NCI-H2029 treated with DMSO at 0.1 percent for 48 hours (cell line): ENCODE results near the gene DSE.
"Not testable (repeated sequence)": the region's sequence is repeated elsewhere in the genome, so short reads cannot be mapped to it uniquely, and the experiment has no call there.

Experiments
- DNase-seq: peaks from one replicate; lab custom pipeline; 2025; lab: John Stamatoyannopoulos, UW

DSE gene

GRCh38 chr6:116370760-116371119 lies at the start of gene DSE:
Gene DSE, plus strand, starts transcription at chr6:116370947. Its CDS starts 28,304 bp downstream, at chr6:116399251.
- DNase-seq = peak; percentile 97

GRCh38 chr6:116321933-116322332 lies 48.8 kb upstream of the DSE start:
- not testable (repeated sequence) for DNase-seq

DNA sequence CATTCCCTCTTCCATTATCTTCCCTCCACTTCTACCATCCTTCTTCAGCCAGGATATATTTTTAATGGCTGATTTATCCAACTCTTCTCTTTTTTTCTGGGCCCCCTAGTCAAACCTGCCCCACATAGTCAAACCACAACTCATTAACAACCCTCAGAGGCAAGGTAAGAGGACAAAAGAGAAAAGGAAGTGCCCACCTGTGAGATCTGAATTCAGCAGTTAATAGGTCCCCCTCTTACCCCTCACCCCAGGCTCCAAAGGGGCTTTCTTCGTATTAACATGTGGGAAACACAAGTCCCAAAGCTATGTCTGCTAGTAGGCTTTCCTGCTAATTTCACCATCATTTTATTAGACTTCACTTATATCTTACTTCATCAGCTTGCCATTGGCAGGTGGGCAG lies 46.9 kb upstream of the DSE start:
- DNase-seq = no peak

GRCh38 chr6:116325634-116326132 lies 45.1 kb upstream of the DSE start:
- DNase-seq = not testable (repeated sequence)

- no peak for DNase-seq
These were observed 44.5 kb upstream of the DSE start for GRCh38 chr6:116326181-116326671.

DNA sequence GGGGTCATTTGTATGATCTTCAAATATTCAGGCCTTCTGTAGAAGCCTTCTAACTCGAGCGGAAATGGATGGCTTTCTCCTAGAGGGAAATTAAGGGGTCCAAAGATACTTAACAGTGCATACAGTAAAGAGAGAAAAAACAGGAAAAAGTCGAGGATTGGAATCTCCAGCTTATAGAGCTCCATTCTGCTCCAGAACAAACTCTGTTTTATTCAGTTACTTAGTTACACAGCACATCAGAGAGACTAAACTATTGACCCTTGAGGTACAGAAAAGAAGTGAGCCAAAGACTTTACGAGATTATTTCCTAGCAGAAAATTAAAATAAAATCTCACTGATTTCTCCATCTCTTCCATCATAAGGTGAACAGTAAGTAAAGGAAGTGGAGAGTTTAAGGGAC lies 43.8 kb upstream of the DSE start:
- DNase-seq = no peak

DNA sequence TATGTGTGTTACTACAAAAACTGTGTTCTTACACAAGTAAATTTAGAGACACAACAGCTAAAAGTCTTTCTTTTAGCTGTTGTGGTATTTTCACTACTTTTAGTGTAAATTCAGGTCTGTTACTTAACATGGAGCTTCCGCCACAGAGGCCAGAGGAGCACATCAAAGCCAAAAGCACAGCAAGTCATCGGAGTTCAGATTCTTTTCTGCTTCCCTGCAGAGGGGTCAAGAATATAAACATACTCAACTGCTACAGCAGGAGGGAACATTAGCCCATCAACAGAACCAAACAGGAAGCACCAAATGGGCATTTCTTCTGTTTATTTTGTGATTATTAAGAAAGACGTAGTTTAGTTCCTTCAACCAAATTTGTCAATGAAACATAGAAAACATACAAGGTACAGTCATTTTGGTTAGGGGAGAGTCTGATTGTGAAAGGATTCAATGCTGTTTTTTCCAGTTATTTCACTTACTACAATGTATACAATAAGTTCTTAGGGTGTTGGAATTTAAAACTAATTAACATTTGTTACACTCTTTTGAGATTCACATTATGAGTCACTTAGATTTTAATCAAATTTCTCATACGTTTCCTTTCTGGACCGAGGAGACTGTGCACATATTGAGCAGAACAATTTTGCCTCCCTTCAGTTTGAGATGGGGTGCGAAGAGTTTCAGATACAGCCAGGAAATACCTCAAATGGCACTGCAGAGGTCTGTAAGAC lies 42.8 kb upstream of the DSE start:
- DNase-seq = no peak

- no peak for DNase-seq
These were observed 42.2 kb upstream of the DSE start for GRCh38 chr6:116328528-116328903.

DNA sequence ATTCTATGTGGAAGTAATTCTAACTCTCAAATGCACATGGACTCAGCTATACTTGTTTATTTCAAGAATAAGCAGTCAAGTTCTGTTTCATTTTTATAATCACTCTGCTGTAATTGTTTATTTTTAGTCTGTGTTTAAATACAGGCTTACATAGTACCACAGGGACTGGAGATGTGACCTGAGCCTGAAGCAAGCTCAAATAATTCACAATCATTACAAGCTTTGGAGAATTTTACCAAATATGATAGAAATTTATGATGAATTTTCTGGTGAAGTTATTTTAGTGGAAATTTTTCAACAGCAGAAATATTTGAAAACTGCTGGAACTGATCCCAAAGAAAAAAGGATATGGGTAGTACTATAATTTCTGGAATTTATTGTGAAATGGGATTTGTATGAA lies 41.6 kb upstream of the DSE start:
- no peak for DNase-seq

DNA sequence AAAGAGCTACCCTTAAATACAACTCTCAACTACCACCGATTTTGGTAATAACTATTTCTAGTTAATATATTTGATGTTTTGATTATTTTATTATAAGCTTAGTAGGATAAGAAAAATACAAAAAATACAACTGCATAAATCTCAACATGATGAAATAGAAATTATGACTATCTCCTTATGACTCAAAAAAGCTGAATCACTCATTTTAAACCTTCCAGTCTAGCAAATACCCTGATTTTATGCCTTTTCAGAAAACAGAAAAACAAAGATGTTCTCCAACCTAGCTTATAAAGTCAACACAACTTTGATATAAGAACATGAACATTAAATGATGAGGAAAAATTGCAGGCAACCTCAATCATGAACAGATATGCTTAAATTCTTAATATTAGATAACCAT lies 40.2 kb upstream of the DSE start:
- DNase-seq = no peak

GRCh38 chr6:116332096-116332495 lies 38.7 kb upstream of the DSE start:
- no peak for DNase-seq

DNA sequence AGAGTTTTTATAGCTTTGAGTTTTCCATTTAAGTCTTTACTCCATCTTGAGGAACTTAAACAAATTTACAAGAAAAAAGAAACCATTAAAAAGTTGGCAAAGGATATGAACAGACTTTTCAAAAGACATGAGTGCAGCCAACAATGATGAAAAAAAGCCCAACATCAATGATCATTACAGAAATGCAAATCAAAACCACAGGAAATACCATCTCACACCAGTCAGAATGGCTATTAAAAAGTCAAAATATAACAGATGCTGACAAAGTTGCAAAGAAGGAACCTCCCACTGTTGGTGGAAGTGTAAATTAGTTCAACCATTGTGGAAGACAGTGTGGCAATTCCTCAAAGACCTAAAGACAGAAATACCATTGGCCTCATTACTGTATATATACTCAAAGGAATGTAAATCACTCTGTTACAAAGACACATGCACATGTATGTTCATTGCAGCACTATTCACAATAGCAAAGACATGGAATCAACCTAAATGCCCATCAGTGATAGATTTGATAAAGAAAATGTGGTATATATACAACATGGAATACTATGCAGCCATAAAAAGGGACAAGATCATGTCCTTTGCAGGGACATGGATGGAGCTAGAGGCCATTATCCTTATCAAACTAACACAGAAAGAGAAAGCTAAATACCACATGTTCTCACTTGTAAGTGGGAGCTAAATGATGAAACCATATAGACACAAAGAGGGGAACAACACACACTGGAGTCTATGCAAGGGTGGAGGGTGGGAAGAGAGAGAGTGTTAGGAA lies 35.9 kb upstream of the DSE start:
- not testable (repeated sequence) for DNase-seq

- no peak for DNase-seq
These were observed 35.0 kb upstream of the DSE start for GRCh38 chr6:116335612-116336215.

- no peak for DNase-seq
These were observed 31.8 kb upstream of the DSE start for GRCh38 chr6:116338943-116339342.

DNA sequence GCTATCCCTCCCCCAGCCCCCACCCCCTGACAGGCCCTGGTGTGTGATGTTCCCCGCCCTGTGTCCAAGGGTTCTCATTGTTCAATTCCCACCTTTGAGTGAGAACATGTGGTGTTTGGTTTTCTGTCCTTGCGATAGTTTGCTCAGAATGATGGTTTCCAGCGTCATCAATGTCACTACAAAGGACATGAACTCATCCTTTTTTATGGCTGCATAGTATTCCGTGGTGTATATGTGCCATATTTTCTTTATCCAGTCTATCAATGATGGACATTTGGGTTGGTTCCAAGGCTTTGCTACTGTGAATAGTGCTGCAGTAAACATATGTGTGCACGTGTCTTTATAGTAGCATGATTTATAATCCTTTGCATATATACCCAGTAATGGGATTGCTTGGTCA lies 30.1 kb upstream of the DSE start:
- DNase-seq = not testable (repeated sequence)

DNA sequence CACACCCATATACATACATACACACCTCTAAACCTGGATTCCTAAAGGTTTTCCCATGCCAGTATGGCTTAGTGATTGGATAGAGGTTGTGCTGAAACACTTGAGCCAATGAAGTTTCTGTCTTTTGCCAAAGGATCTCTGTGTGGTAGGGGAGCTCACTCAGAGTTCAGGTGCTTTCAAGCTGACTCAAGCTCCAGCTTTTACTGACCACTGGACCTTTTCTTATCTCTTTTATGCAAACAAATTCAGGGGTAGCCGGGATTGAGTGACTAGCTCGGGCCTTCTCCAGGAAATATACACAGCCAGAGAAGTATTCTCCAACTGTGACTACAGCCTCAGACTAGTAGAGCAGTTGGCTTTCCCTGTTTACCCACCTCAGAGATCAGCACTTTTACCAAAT lies 21.5 kb upstream of the DSE start:
- DNase-seq = no peak

DNA sequence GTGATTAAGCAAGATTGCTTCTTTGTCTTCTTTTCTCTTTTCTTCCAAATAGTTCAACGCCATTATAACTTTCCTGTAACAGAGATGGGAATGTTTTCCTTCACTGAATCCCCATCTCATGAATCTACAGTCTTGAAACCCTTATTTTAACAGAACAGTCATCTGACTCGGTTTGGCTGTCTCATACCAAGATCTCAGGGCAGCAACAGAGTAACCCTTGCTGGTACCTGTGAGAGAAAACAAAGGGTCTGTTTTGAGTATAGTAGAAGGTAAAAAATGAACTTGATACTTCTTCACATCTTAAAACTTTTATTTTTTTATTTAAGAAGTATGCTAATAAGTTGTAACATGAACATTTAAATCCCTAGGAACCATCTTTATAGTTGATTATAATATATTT lies 19.6 kb upstream of the DSE start:
- DNase-seq = no peak

DNA sequence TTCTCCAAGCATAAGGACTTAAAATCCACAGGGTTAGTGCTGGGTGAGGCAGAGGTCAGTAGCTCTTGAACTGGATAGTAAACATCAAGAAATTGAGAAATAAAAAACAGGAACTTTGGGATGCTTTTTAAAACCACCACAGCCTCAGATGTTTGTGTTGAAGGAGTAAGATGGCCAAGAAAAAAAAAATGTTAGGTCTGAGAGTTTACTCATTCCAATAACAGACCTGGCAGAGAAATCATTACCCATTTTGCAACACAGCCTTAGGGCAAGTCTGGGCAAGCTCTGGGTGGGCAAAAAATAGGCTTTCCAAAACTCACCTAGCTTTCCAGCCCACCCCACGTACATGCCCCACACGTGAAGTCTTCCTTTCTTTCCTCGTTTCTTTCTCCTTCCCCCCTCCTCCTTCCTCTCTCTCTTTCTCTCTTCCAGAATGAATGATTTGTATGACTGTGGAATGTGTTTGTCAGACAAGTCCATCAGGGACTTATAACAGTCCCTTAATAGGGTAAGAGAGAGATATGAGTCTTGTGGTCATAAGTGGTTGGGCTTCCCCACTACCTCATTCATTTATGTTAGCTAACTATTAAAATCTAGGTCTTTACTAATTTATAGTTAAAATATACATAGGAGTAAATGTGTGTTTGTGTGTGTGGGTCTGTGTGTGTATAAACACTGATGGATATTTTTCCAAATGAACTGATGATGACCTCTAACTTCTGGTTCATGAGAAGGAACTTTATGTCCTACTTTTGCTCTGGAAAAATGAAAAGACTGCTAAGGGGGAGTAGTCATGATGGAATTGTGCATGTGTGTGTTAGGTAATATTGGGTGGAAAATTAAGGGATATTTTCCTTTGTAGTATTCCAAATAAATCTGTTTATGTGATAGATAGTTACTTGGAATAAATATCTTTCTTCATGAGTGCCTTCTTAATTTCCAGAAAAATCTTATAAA lies 18.0 kb upstream of the DSE start:
- no peak for DNase-seq

DNA sequence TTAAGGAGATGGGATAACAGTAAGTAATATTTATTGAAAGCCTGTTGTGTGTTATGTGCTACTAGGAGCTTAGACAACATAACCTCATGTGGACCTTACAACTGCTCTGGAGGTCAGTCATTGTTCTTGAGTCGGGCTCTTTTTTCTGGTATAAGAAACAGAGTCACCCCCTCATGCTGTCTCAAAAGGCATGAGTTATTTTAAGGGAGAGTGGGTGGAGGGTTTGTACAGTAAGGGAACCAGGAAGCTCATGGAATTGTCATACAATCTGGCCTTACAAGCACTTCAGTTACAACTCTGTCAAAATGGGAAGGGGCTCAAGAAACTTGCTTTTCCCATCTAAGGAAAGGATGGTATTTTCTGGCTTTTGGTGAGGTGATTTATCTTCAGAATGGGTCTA lies 16.5 kb upstream of the DSE start:
- no peak for DNase-seq

DNA sequence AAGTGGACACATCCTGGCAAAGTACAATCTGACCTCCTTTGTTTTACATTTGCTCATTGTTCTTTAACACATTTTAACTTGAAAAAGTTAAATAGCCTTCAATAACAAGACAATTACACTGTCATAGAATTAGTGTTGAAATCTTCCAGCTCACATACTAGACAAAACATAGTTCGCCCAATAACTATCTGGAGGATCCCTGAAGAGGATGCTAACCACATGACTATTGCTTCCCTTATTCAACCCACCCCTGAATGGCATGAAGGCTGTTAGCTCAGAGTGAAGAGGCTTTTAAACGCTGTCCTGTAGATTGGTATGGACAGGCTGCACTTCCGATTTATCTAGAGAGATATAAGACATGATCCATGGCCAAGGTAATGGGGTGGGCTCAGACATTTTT lies 15.0 kb upstream of the DSE start:
- DNase-seq = no peak

GRCh38 chr6:116359131-116359530 lies 11.6 kb upstream of the DSE start:
- no peak for DNase-seq

GRCh38 chr6:116359835-116360234 lies 10.9 kb upstream of the DSE start:
- no peak for DNase-seq
